ENCODE measurements around the gene C3orf70.
"Not testable (repeated sequence)": the region's sequence is repeated elsewhere in the genome, so short reads cannot be mapped to it uniquely, and the experiment has no call there.

Gene C3orf70

DNA sequence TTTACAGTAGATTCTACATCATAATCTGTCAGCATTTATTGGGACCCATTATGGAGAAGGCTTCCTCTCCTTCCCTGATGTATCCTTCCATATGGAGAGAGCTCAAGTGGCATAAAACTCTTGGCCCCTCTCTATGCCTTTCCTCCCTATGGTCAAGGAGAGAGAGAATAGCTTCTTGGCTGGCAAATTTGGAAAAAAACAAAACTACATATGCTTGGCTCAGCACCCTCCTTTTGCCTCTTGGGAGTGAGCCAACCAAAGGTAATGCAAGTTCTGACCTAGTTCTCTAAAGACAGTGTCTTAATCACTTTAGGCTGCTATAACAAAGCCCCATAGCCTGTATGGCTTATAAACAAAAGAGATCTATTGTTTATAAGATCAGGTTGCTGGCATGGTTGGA, 37.5 kb downstream of the C3orf70 start:
- H3K36me3 ChIP-seq (ENCODE audit: insufficient read depth, low read length) = no peaks in the 10 kb centered on the region
- H3K79me2 ChIP-seq (ENCODE audit: control insufficient read depth, insufficient read depth, low read length, unreplicated experiment) = no peaks in the 10 kb centered on the region
- H3K27me3 ChIP-seq (ENCODE audit: insufficient read depth, low read length) = peaks cover 8% of the 10 kb centered on the region
- no peaks in the 10 kb centered on the region for H3K4me1 ChIP-seq (ENCODE audit: control insufficient read depth, insufficient read depth, low read length, unreplicated experiment)
- no peak overlapping the region for H3K27ac ChIP-seq (ENCODE audit: low read depth, low read length)
- no peak overlapping the region for H3K4me3 ChIP-seq (ENCODE audit: low read depth, low read length)
- H2AFZ ChIP-seq (ENCODE audit: low read length, unreplicated experiment) = no peak overlapping the region

DNA sequence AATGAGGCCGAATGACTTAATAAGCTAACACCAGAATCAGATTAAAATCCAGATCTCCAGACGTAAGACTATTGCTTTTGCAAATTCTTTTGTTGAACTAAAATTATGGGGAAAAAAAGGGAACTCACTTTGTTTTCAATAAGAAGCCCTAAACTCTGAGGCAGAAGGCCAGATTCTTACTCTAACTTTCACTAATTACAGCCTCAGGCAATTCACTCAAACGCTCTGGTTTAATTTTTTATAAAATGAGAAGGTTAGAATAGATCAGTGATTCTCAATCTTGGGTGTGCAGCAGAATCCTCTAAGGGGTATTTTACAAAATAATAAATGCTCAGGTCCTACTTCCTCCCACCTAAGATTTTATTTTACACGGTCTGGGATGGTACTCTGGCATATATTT, 38.1 kb downstream of the C3orf70 start:
- H3K36me3 ChIP-seq (ENCODE audit: insufficient read depth, low read length) = no peaks in the 10 kb centered on the region
- H3K4me1 ChIP-seq (ENCODE audit: control insufficient read depth, insufficient read depth, low read length, unreplicated experiment) = no peaks in the 10 kb centered on the region
- no peak overlapping the region for H3K4me3 ChIP-seq (ENCODE audit: low read depth, low read length)
- H2AFZ ChIP-seq (ENCODE audit: low read length, unreplicated experiment) = no peak overlapping the region
- no peaks in the 10 kb centered on the region for H3K79me2 ChIP-seq (ENCODE audit: control insufficient read depth, insufficient read depth, low read length, unreplicated experiment)
- peaks cover 8% of the 10 kb centered on the region for H3K27me3 ChIP-seq (ENCODE audit: insufficient read depth, low read length)
- H3K27ac ChIP-seq (ENCODE audit: low read depth, low read length) = no peak overlapping the region

DNA sequence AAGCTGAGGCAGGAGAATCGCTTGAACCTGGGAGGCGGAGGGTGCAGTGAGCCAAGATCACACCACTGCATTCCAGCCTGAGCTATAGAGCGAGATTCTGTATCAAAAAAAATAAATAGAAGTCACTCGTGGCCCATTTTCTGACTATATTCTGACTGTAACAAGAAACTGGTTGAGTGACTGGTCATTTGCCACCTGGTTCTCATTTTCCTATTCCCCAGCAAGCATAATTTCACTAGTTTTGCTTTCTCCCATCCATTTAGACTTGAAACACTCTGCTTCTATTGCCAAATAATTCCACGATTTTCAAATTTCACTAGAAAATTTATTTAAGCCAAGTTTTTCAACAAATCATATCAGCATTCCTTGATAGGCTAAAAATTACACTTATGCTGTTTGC, 40.7 kb downstream of the C3orf70 start:
- Histone ChIP-seq H3K4me1 (ENCODE audit: control insufficient read depth, insufficient read depth, low read length, unreplicated experiment) (no peaks in the 10 kb centered on the region), H3K27ac (ENCODE audit: low read depth, low read length) (no peak overlapping the region), H2AFZ (ENCODE audit: low read length, unreplicated experiment) (no peak overlapping the region), H3K36me3 (ENCODE audit: insufficient read depth, low read length) (no peaks in the 10 kb centered on the region), H3K4me3 (ENCODE audit: low read depth, low read length) (no peak overlapping the region), H3K27me3 (ENCODE audit: insufficient read depth, low read length) (no peaks in the 10 kb centered on the region; the same call in none of the 2 replicates), H3K79me2 (ENCODE audit: control insufficient read depth, insufficient read depth, low read length, unreplicated experiment) (no peaks in the 10 kb centered on the region)

DNA sequence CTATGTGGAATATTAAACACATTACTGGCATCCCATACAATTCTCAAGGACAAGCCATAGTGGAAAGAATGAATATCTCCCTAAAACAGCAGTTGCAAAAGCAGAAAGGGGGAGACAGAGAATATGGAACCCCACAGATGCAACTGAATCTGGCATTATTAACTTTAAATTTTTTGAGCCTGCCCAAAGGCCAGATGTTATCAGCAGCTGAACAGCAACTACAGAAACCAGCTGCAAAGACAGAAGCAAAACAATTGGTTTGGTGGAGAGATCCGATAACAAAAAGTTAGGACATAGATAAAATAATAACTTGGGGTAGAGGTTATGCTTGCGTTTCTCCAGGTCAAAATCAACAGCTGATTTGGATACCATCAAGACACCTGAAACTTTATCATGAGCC, 43.8 kb downstream of the C3orf70 start:
- not testable (repeated sequence) for H2AFZ ChIP-seq (ENCODE audit: low read length, unreplicated experiment); H3K27me3 ChIP-seq (ENCODE audit: insufficient read depth, low read length); H3K36me3 ChIP-seq (ENCODE audit: insufficient read depth, low read length); H3K79me2 ChIP-seq (ENCODE audit: control insufficient read depth, insufficient read depth, low read length, unreplicated experiment); H3K4me3 ChIP-seq (ENCODE audit: low read depth, low read length); H3K4me1 ChIP-seq (ENCODE audit: control insufficient read depth, insufficient read depth, low read length, unreplicated experiment); H3K27ac ChIP-seq (ENCODE audit: low read depth, low read length)

DNA sequence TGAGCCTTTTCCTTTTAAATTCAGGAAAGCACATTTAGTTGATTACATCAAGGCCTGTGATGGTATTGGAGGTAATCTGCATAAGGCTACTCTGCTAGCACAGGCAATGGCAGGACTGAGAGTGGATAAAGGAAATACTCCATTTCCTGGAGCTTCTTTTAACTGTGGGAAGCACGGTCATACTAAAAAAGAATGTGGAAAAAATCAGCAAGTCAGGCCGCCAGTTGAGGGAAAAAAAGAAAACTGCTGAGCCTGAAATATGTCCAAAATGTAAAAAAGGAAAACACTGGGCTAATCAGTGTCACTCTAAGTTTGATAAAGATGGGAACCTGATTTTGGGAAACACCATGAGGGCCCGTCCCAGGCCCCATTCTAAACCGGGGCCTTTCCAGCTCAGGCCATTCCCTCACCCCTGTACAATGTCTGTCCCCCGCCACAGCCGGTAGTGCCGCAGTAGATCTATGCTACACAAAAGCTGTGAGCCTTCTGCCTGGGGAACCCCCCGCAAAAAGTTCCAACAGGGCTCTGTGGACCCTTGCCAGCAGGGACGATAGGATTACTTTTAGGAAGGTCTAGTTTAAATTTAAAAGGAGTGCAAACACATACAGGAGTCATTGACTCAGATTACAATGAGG, 46.5 kb downstream of the C3orf70 start:
- not testable (repeated sequence) for H2AFZ ChIP-seq (ENCODE audit: low read length, unreplicated experiment); H3K36me3 ChIP-seq (ENCODE audit: insufficient read depth, low read length); H3K79me2 ChIP-seq (ENCODE audit: control insufficient read depth, insufficient read depth, low read length, unreplicated experiment); H3K4me3 ChIP-seq (ENCODE audit: low read depth, low read length); H3K4me1 ChIP-seq (ENCODE audit: control insufficient read depth, insufficient read depth, low read length, unreplicated experiment); H3K27ac ChIP-seq (ENCODE audit: low read depth, low read length)
- peaks cover 12% of the 10 kb centered on the region for H3K27me3 ChIP-seq (ENCODE audit: insufficient read depth, low read length)

DNA sequence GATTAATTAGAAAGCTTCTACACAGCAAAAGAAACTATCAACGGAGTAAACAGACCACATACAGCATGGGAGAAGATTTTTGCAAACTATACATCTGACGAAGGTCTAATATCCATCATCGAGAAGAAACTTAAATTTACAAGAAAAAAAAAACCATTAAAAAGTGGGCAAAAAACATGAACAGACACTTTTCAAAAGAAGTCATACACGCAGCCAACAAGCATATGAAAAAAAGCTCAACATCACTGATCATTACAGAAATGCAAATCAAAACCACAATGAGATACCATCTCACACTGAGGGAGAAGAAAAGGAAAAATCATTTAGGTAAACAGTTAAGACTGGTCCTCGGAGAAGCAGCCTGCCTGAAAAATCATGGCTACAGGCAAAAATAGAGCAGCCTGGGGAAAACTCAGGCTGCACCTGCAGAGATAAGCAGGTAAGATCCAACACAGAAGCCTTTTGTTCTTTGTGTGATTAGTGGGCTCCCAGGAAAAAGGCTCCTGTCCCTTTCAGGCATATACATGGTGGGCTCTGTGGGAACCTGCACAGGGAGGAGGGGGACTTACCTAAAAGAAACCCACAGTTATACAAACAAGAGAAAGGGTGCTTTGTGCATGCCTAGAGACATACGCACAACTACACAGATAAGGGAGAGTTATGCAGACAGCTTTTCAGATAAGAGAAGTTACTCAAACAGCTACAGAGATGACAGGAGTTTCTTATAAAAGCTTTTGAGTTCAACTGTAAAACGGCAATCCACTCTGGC, 49.3 kb downstream of the C3orf70 start:
- Histone ChIP-seq H2AFZ (ENCODE audit: low read length, unreplicated experiment) (no peak overlapping the region), H3K27me3 (ENCODE audit: insufficient read depth, low read length) (peaks cover 30% of the 10 kb centered on the region), H3K79me2 (ENCODE audit: control insufficient read depth, insufficient read depth, low read length, unreplicated experiment) (no peaks in the 10 kb centered on the region), H3K27ac (ENCODE audit: low read depth, low read length) (no peak overlapping the region), H3K36me3 (ENCODE audit: insufficient read depth, low read length) (no peaks in the 10 kb centered on the region), H3K4me1 (ENCODE audit: control insufficient read depth, insufficient read depth, low read length, unreplicated experiment) (no peaks in the 10 kb centered on the region), H3K4me3 (ENCODE audit: low read depth, low read length) (no peak overlapping the region)

DNA sequence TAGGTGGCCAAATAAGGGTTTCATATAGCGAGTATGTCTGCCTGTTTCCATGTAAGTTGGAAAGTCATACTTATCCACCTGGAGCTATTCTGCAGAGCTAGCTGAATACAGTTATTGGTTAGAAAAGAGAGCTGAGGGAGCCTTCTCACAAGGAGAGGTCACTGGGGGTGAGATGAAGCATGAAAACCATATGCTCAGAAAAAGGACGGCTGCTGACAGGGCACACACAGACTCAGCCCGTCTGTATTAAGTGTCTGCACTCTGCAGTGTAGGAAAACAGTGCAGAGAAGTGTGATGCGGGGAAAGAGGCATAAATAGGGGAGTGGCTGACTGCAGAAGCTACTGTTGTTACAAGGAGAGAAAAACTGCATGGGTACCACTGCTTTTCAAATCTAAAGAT, 58.2 kb downstream of the C3orf70 start:
- no peak overlapping the region for H3K27ac ChIP-seq (ENCODE audit: low read depth, low read length)
- H3K4me3 ChIP-seq (ENCODE audit: low read depth, low read length) = no peak overlapping the region
- no peaks in the 10 kb centered on the region for H3K36me3 ChIP-seq (ENCODE audit: insufficient read depth, low read length)
- no peak overlapping the region for H2AFZ ChIP-seq (ENCODE audit: low read length, unreplicated experiment)
- no peaks in the 10 kb centered on the region for H3K79me2 ChIP-seq (ENCODE audit: control insufficient read depth, insufficient read depth, low read length, unreplicated experiment)
- peaks cover 5% of the 10 kb centered on the region for H3K27me3 ChIP-seq (ENCODE audit: insufficient read depth, low read length)
- H3K4me1 ChIP-seq (ENCODE audit: control insufficient read depth, insufficient read depth, low read length, unreplicated experiment) = peaks cover 4% of the 10 kb centered on the region

DNA sequence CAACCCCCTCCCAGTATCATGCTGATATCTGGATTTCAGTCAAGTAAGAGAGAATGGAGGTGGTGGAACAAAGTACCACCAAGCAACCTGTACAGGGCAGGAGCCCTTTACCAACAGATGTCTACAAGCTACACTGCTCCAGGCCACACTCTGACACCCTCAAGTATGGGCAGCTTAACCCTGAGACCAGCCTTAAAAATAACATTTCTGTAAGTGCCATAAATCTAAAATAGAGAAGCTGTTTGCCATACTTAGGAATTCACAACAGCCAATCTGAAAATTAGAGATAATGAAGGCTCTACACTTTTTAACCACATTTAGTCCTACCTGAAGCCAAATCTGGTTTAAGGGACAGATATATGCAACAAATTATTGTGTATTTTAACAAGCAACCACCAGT, 59.7 kb downstream of the C3orf70 start:
- Histone ChIP-seq H3K4me1 (ENCODE audit: control insufficient read depth, insufficient read depth, low read length, unreplicated experiment) (peaks cover 4% of the 10 kb centered on the region), H3K4me3 (ENCODE audit: low read depth, low read length) (no peak overlapping the region), H2AFZ (ENCODE audit: low read length, unreplicated experiment) (no peak overlapping the region), H3K36me3 (ENCODE audit: insufficient read depth, low read length) (no peaks in the 10 kb centered on the region), H3K79me2 (ENCODE audit: control insufficient read depth, insufficient read depth, low read length, unreplicated experiment) (no peaks in the 10 kb centered on the region), H3K27ac (ENCODE audit: low read depth, low read length) (no peak overlapping the region), H3K27me3 (ENCODE audit: insufficient read depth, low read length) (no peaks in the 10 kb centered on the region; the same call in 1 of the 2 replicates)

DNA sequence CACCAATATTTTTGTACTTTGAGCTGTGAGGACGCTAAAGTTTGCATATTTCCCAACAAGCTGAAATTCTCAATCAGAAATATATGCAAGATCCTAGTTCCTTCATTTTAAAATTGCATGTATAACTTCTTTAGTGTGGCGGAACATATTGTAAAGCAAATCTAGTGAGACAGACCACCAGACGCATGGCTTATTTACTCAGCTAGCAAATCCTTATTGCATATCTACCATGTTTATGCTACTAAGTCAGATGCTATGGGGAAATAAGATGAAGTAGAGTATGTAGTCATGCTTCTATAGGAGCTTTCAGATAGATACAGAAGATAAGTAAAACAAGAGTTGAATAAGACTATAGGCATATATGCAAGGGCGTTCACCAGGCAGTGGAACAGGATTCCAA, 62.0 kb downstream of the C3orf70 start:
- H2AFZ ChIP-seq (ENCODE audit: low read length, unreplicated experiment) = no peak overlapping the region
- H3K36me3 ChIP-seq (ENCODE audit: insufficient read depth, low read length) = no peaks in the 10 kb centered on the region
- no peaks in the 10 kb centered on the region for H3K79me2 ChIP-seq (ENCODE audit: control insufficient read depth, insufficient read depth, low read length, unreplicated experiment)
- H3K4me3 ChIP-seq (ENCODE audit: low read depth, low read length) = no peak overlapping the region
- H3K4me1 ChIP-seq (ENCODE audit: control insufficient read depth, insufficient read depth, low read length, unreplicated experiment) = peaks cover 4% of the 10 kb centered on the region
- H3K27ac ChIP-seq (ENCODE audit: low read depth, low read length) = no peak overlapping the region
- H3K27me3 ChIP-seq (ENCODE audit: insufficient read depth, low read length) = no peaks in the 10 kb centered on the region

DNA sequence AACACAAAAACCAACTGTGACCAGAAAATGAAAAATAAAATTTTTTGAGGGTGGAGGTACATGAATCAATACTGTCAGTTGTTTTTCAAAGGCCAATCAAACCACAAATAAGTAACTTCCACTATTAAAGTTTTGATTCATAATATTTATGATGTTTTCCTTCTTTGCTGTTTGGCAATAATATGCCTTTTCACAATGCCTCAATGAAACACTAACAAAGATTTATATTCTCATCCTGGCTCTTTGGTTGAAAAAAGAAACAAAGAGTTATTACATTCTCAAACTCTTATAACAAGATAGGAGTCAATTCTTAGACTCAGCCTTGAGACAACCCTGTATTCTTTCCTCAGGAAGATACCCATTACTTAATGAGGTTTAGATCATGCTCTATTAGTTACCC, 63.1 kb downstream of the C3orf70 start:
- no peaks in the 10 kb centered on the region for H3K79me2 ChIP-seq (ENCODE audit: control insufficient read depth, insufficient read depth, low read length, unreplicated experiment)
- H3K36me3 ChIP-seq (ENCODE audit: insufficient read depth, low read length) = no peaks in the 10 kb centered on the region
- no peak overlapping the region for H2AFZ ChIP-seq (ENCODE audit: low read length, unreplicated experiment)
- no peaks in the 10 kb centered on the region for H3K27me3 ChIP-seq (ENCODE audit: insufficient read depth, low read length)
- H3K27ac ChIP-seq (ENCODE audit: low read depth, low read length) = no peak overlapping the region
- no peak overlapping the region for H3K4me3 ChIP-seq (ENCODE audit: low read depth, low read length)
- peaks cover 4% of the 10 kb centered on the region for H3K4me1 ChIP-seq (ENCODE audit: control insufficient read depth, insufficient read depth, low read length, unreplicated experiment)

DNA sequence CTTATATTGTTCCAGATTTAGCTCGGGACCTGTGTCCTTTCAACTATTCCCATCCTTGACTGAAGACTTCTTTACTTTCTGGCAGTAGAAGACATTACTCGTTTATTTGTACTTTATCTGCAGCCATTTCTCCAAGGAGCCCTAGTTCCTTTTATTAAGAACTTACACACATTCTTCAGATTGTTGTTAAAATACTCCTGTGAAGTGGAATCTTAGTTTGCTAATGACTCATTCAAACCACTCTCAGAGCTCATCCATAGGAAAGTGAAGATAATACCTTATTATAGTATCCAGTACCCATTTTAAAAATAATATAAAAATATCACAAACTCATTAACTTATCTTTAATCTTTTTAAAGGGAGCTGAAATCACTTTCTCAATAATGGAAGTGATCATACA, 63.5 kb downstream of the C3orf70 start:
- Histone ChIP-seq H3K79me2 (ENCODE audit: control insufficient read depth, insufficient read depth, low read length, unreplicated experiment) (no peaks in the 10 kb centered on the region), H3K4me3 (ENCODE audit: low read depth, low read length) (no peak overlapping the region), H3K27me3 (ENCODE audit: insufficient read depth, low read length) (no peaks in the 10 kb centered on the region), H3K4me1 (ENCODE audit: control insufficient read depth, insufficient read depth, low read length, unreplicated experiment) (peaks cover 4% of the 10 kb centered on the region), H2AFZ (ENCODE audit: low read length, unreplicated experiment) (no peak overlapping the region), H3K36me3 (ENCODE audit: insufficient read depth, low read length) (no peaks in the 10 kb centered on the region), H3K27ac (ENCODE audit: low read depth, low read length) (no peak overlapping the region)
